Type B pancreatic cell (in vitro differentiated cells): ENCODE data around the gene GRIN1. TPM values are rescaled to one million over a fixed set of nuclear protein-coding genes. Genes with fewer than 3 reads are reported as not detected.
A peak's percentile ranks its signal among the peaks of the same experiment; 100 is the strongest.

Source experiments
- DNase-seq: peaks from one replicate; pipeline ENCODE4 v3.0.0; 2021; ENCODE audit warnings: mixed read lengths; ENCODE audit not compliant: unreplicated experiment; ENCODE audit errors: extremely low spot score
- H3K27ac Mint-ChIP-seq: 2 replicates; pipeline ENCODE4 v1.8.0; 2021; ENCODE audit warnings: mild to moderate bottlenecking, mixed read lengths
- H3K27me3 Mint-ChIP-seq: 2 replicates; pipeline ENCODE4 v1.8.0; 2021; ENCODE audit warnings: mixed read lengths
- H3K36me3 Mint-ChIP-seq: 2 replicates; pipeline ENCODE4 v1.8.0; 2021; ENCODE audit warnings: mixed read lengths
- H3K4me1 Mint-ChIP-seq: one replicate; pipeline ENCODE4 v1.8.0; 2021; ENCODE audit warnings: mixed read lengths; ENCODE audit not compliant: unreplicated experiment
- H3K4me3 Mint-ChIP-seq: 2 replicates; pipeline ENCODE4 v1.8.0; 2021; ENCODE audit warnings: mild to moderate bottlenecking, mixed read lengths
- H3K9me3 Mint-ChIP-seq: 2 replicates; pipeline ENCODE4 v1.8.0; 2021; ENCODE audit warnings: mixed read lengths
- total RNA-seq: library from RNA; stranded (reverse); gene quantifications from 2 replicates; pipeline ENCODE4 v1.2.1, GENCODE V29; 2021; ENCODE audit warnings: low replicate concordance
- TF ChIP-seq, protein P1 (sequence below): fragments of 200-600 bp; sonication (generic); conservative IDR thresholded peaks from 2 replicates; pipeline ENCODE4 v1.5.0; 2021; ENCODE audit warnings: antibody characterized with exemption, mild to moderate bottlenecking

GRIN1 gene
- total RNA-seq, 1 donor from 2014 or later: 0.94 TPM

GRCh38 chr9:137214620-137215019 is 75.7 kb downstream of the GRIN1 start:
- no peak for DNase-seq
- Mint-ChIP-seq H3K27ac (no peak overlapping the region), H3K9me3 (no peaks in the 10 kb centered on the region), H3K27me3 (no peaks in the 10 kb centered on the region), H3K4me1 (peaks cover 3% of the 10 kb centered on the region), H3K36me3 (no peaks in the 10 kb centered on the region), H3K4me3 (no peak overlapping the region)
- TF ChIP-seq, protein P1, sequence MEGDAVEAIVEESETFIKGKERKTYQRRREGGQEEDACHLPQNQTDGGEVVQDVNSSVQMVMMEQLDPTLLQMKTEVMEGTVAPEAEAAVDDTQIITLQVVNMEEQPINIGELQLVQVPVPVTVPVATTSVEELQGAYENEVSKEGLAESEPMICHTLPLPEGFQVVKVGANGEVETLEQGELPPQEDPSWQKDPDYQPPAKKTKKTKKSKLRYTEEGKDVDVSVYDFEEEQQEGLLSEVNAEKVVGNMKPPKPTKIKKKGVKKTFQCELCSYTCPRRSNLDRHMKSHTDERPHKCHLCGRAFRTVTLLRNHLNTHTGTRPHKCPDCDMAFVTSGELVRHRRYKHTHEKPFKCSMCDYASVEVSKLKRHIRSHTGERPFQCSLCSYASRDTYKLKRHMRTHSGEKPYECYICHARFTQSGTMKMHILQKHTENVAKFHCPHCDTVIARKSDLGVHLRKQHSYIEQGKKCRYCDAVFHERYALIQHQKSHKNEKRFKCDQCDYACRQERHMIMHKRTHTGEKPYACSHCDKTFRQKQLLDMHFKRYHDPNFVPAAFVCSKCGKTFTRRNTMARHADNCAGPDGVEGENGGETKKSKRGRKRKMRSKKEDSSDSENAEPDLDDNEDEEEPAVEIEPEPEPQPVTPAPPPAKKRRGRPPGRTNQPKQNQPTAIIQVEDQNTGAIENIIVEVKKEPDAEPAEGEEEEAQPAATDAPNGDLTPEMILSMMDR: no peak

GRCh38 chr9:137215196-137215986 is 76.4 kb downstream of the GRIN1 start:
- no peak overlapping the region for H3K4me3 Mint-ChIP-seq
- no peaks in the 10 kb centered on the region for H3K9me3 Mint-ChIP-seq
- TF ChIP-seq, protein P1: no peak
- no peaks in the 10 kb centered on the region for H3K36me3 Mint-ChIP-seq
- H3K27ac Mint-ChIP-seq: no peak overlapping the region
- no peak for DNase-seq
- no peaks in the 10 kb centered on the region for H3K27me3 Mint-ChIP-seq
- peaks cover 3% of the 10 kb centered on the region for H3K4me1 Mint-ChIP-seq

GRCh38 chr9:137216188-137216965 is 77.4 kb downstream of the GRIN1 start:
- no peak for DNase-seq
- H3K4me3 Mint-ChIP-seq: no peak overlapping the region

GRCh38 chr9:137217276-137218211 is 78.6 kb downstream of the GRIN1 start:
- no peaks in the 10 kb centered on the region for H3K9me3 Mint-ChIP-seq
- H3K4me3 Mint-ChIP-seq: peak overlapping the region; percentile 74
- TF ChIP-seq, protein P1: no peak
- peaks cover 3% of the 10 kb centered on the region for H3K4me1 Mint-ChIP-seq
- H3K36me3 Mint-ChIP-seq: no peaks in the 10 kb centered on the region
- no peak for DNase-seq
- peak overlapping the region; percentile 91 for H3K27ac Mint-ChIP-seq
- H3K27me3 Mint-ChIP-seq: no peaks in the 10 kb centered on the region

More at GRCh38 chr9:137216188-137216965, 77.4 kb downstream of the GRIN1 start:
- Mint-ChIP-seq H3K27me3 (no peaks in the 10 kb centered on the region), H3K4me1 (peaks cover 3% of the 10 kb centered on the region), H3K27ac (no peak overlapping the region), H3K36me3 (no peaks in the 10 kb centered on the region), H3K9me3 (no peaks in the 10 kb centered on the region)
- TF ChIP-seq, protein P1: no peak

GRCh38 chr9:137218212-137218753 is 79.3 kb downstream of the GRIN1 start:
- TF ChIP-seq, protein P1: no peak
- Mint-ChIP-seq H3K9me3 (no peaks in the 10 kb centered on the region), H3K27ac (peak overlapping the region; percentile 43), H3K36me3 (no peaks in the 10 kb centered on the region), H3K27me3 (no peaks in the 10 kb centered on the region), H3K4me3 (no peak overlapping the region), H3K4me1 (peaks cover 3% of the 10 kb centered on the region)
- no peak for DNase-seq
